Ishikawa (cell line): ENCODE measurements around the gene CASP9.

Experiments
- CEBPB ChIP-seq: IDR thresholded peaks from 2 replicates; pipeline ENCODE4 v1.6.1; 2012
- CREB1 ChIP-seq: IDR thresholded peaks from 2 replicates; pipeline ENCODE4 v1.6.1; 2012; ENCODE audit warnings: low read depth
- EGR1 ChIP-seq: IDR thresholded peaks from 2 replicates; pipeline ENCODE4 v1.6.1; 2012
- EP300 ChIP-seq: IDR thresholded peaks from 2 replicates; pipeline ENCODE4 v1.6.1; 2012; ENCODE audit warnings: borderline replicate concordance
- FOXM1 ChIP-seq: IDR thresholded peaks from 2 replicates; pipeline ENCODE4 v1.6.1; 2012; ENCODE audit warnings: low read depth, borderline replicate concordance
- NFIC ChIP-seq: IDR thresholded peaks from 2 replicates; pipeline ENCODE4 v1.6.1; 2012
- RAD21 ChIP-seq: IDR thresholded peaks from 2 replicates; pipeline ENCODE4 v1.6.1; 2012; ENCODE audit warnings: low read depth
- REST ChIP-seq: IDR thresholded peaks from 2 replicates; pipeline ENCODE4 v1.6.1; 2012; ENCODE audit warnings: low read depth, mild to moderate bottlenecking
- TAF1 ChIP-seq: IDR thresholded peaks from 2 replicates; pipeline ENCODE4 v1.6.1; 2012; ENCODE audit warnings: low read depth, mild to moderate bottlenecking
- TCF12 ChIP-seq: IDR thresholded peaks from 2 replicates; pipeline ENCODE4 v1.6.1; 2012; ENCODE audit warnings: low read depth
- TEAD4 ChIP-seq: IDR thresholded peaks from 2 replicates; pipeline ENCODE4 v1.6.1; 2012
- YY1 ChIP-seq: IDR thresholded peaks from 2 replicates; pipeline ENCODE4 v1.6.1; 2012; ENCODE audit warnings: low read depth
- ZBTB7A ChIP-seq: IDR thresholded peaks from 2 replicates; pipeline ENCODE4 v1.6.1; 2012; ENCODE audit warnings: low read depth
- TF ChIP-seq, protein P1 (sequence below): IDR thresholded peaks from 2 replicates; pipeline ENCODE4 v1.6.1; 2012
- TF ChIP-seq, protein P2 (sequence below): IDR thresholded peaks from 2 replicates; pipeline ENCODE4 v1.6.1; 2012

The CASP9 gene

GRCh38 chr1:15452216-15452615 lies 71.8 kb downstream of the CASP9 start:
- TF ChIP-seq CREB1 (no peak), TEAD4 (no peak), NFIC (no peak), YY1 (no peak), EP300 (no peak), ZBTB7A (no peak), REST (no peak)

GRCh38 chr1:15451014-15451722 lies 72.8 kb downstream of the CASP9 start:
- TF ChIP-seq, protein P1, sequence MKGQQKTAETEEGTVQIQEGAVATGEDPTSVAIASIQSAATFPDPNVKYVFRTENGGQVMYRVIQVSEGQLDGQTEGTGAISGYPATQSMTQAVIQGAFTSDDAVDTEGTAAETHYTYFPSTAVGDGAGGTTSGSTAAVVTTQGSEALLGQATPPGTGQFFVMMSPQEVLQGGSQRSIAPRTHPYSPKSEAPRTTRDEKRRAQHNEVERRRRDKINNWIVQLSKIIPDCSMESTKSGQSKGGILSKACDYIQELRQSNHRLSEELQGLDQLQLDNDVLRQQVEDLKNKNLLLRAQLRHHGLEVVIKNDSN = no peak
- no peak for TF ChIP-seq EP300
- TF ChIP-seq FOXM1 = no peak
- TF ChIP-seq NFIC = no peak
- TF ChIP-seq EGR1 = no peak
- TF ChIP-seq CEBPB = no peak
- no peak for TF ChIP-seq REST
- no peak for TF ChIP-seq RAD21
- no peak for TF ChIP-seq YY1
- TF ChIP-seq TCF12 = no peak
- TF ChIP-seq ZBTB7A = no peak
- TF ChIP-seq, protein P2, sequence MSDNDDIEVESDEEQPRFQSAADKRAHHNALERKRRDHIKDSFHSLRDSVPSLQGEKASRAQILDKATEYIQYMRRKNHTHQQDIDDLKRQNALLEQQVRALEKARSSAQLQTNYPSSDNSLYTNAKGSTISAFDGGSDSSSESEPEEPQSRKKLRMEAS = no peak
- TF ChIP-seq TAF1 = no peak
- no peak for TF ChIP-seq TEAD4
- TF ChIP-seq CREB1 = no peak

DNA sequence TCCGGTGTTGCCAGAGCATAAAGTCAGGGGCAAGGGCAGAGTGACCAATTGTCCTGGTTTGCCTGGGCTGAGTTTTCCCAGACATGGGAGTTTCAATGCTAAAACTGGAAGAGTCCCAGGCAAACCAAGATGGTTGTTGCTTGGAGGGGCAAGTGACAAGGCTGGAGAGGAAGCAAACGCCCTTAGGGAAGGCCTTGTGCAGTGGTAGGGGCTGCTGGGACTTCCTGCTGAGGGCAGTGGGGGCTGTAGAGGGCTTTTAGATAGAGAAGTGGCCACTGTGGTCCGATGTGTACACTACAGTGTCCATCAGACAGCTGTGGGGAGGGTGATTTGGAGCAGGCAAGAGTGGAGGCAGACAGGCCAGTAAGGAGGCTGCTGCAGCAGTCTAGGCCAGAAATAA lies 74.4 kb downstream of the CASP9 start:
- TF ChIP-seq FOXM1 (no peak), RAD21 (no peak), NFIC (no peak), EGR1 (no peak), TAF1 (no peak), REST (no peak), ZBTB7A (no peak)
- TF ChIP-seq, protein P2 = no peak

DNA sequence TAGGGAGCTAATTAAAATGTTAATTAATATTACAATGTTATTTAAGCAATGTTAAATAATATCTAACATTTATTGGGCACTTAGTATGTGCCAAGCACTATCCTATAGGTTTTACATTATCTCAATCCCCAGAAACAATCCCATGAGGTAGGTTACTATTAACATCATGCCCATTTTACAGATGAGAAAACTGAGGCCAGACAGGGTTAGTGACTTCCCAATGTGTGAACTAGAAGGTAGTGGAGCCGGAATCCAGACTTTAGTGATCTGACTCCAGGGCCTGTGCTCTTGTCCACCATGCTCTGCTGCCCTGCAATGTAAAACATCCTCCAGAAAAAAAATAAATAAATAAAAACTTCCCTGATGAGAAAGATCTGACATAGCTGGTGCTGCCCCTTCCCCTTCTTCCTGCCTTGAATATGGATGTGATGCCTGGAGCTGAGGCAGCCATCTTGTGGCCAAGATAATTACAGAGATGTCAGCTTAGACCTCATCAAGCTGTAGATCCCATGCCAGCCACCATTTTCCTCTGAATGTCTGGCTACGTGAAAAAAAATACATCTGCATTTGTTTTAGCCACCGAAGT lies 75.0 kb downstream of the CASP9 start:
- TF ChIP-seq CREB1 (no peak), NFIC (no peak), EGR1 (no peak), TCF12 (no peak)
- TF ChIP-seq, protein P1 = no peak
- TF ChIP-seq, protein P2 = no peak
